ENCODE results near the gene SMCO4. TPM values are rescaled to one million over a fixed set of nuclear protein-coding genes. Genes with fewer than 3 reads are reported as not detected.

SMCO4 gene
- total RNA-seq, 6 experiments from 2014 or later: 43.5 to 106 (median 51.8) TPM

- no peak for TF ChIP-seq POLR2A (IDR thresholded peaks at IDR 0.05)
- TF ChIP-seq CTCF (IDR thresholded peaks at IDR 0.05): no peak
- Histone ChIP-seq H3K4me3 (no peak overlapping the region), H3K9me3 (no peaks in the 10 kb centered on the region), H3K36me3 (no peaks in the 10 kb centered on the region), H3K27ac (peak overlapping the region; percentile 27 to 69 (median 61)), H3K4me1 (peaks cover 0 to 73% (median 32%) of the 10 kb centered on the region in 4 donors), H3K27me3 (no peaks in the 10 kb centered on the region)
- WGBS (ENCODE audit: insufficient coverage, low coverage, low lambda C conversion rate, missing lambda C conversion rate): 39% methylated on average over 9 of the region's 10 CpGs
- ATAC-seq: no peak
- DNase-seq: no peak
- intact Hi-C loops (cut with DNase I): no loop called here
Observed at GRCh38 chr11:93528757-93529645, 14.2 kb downstream of the SMCO4 start.

GRCh38 chr11:93528252-93528651, 14.9 kb downstream of the SMCO4 start:
- no peak overlapping the region for H3K4me3 ChIP-seq
- peak overlapping the region in 1 of 3 donors; percentile 69 for H3K27ac ChIP-seq
- TF ChIP-seq CTCF (IDR thresholded peaks at IDR 0.05): no peak
- no peak for TF ChIP-seq POLR2A (IDR thresholded peaks at IDR 0.05)

GRCh38 chr11:93526641-93527583, 16.3 kb downstream of the SMCO4 start:
- Histone ChIP-seq H3K36me3 (no peaks in the 10 kb centered on the region), H3K9me3 (no peaks in the 10 kb centered on the region), H3K27me3 (no peaks in the 10 kb centered on the region), H3K4me1 (peaks cover 0 to 73% (median 32%) of the 10 kb centered on the region in 4 donors), H3K27ac (peak overlapping the region; percentile 0 to 61 (median 39)), H3K4me3 (no peak overlapping the region)
- peak; percentile 68 to 83 (median 78) for ATAC-seq
- no peak for TF ChIP-seq POLR2A (IDR thresholded peaks at IDR 0.05)
- no peak for TF ChIP-seq CTCF (IDR thresholded peaks at IDR 0.05)
- intact Hi-C loops (cut with DNase I): no loop called here
- 45% methylated on average over 7 of the region's 8 CpGs for WGBS (ENCODE audit: insufficient coverage, low coverage, low lambda C conversion rate, missing lambda C conversion rate)
- DNase-seq: peak in 1 of 3 donors; percentile 62

More at GRCh38 chr11:93528252-93528651, 14.9 kb downstream of the SMCO4 start:
- Histone ChIP-seq H3K9me3 (no peaks in the 10 kb centered on the region), H3K27me3 (no peaks in the 10 kb centered on the region), H3K4me1 (peaks cover 0 to 73% (median 32%) of the 10 kb centered on the region in 4 donors), H3K36me3 (no peaks in the 10 kb centered on the region)
- DNase-seq: no peak
- intact Hi-C loops (cut with DNase I): no loop called here
- WGBS (ENCODE audit: insufficient coverage, low coverage, low lambda C conversion rate, missing lambda C conversion rate): 77% methylated on average over 2 of the region's 4 CpGs
- no peak for ATAC-seq

GRCh38 chr11:93526346-93526633, 16.9 kb downstream of the SMCO4 start:
- peak in 1 of 4 donors; percentile 2 for ATAC-seq

More at GRCh38 chr11:93526346-93526633, 16.9 kb downstream of the SMCO4 start:
- Histone ChIP-seq H3K27me3 (no peaks in the 10 kb centered on the region), H3K36me3 (no peaks in the 10 kb centered on the region), H3K27ac (peak overlapping the region; percentile 0 to 61 (median 39)), H3K9me3 (no peaks in the 10 kb centered on the region), H3K4me1 (peaks cover 0 to 71% (median 32%) of the 10 kb centered on the region in 4 donors), H3K4me3 (no peak overlapping the region)
- intact Hi-C loops (cut with DNase I): no loop called here
- DNase-seq: no peak
- WGBS (ENCODE audit: insufficient coverage, low coverage, low lambda C conversion rate, missing lambda C conversion rate): 40% methylated on average over 2 of the region's 3 CpGs
- TF ChIP-seq POLR2A (IDR thresholded peaks at IDR 0.05): no peak
- no peak for TF ChIP-seq CTCF (IDR thresholded peaks at IDR 0.05)
